SU-DHL-6 (cell line): Measurements from ENCODE around the gene RANBP3.
"Not testable (repeated sequence)": the region's sequence is repeated elsewhere in the genome, so short reads cannot be mapped to it uniquely, and the experiment has no call there.

Experiments used
- EZH2phosphoT487 ChIP-seq: fragments of 200-600 bp; sonication (generic), shearing (Covaris generic); conservative IDR thresholded peaks from 2 replicates; pipeline ENCODE4 v1.6.1; 2018; ENCODE audit warnings: mild to moderate bottlenecking, antibody characterized with exemption, low read length, moderate library complexity, mixed read lengths
- TF ChIP-seq, protein P1 (sequence below): fragments of 200-600 bp; sonication (generic); IDR thresholded peaks from one replicate; pipeline ENCODE4 v1.5.1; 2017; ENCODE audit warnings: antibody characterized with exemption, mild to moderate bottlenecking, low read length, moderate library complexity; ENCODE audit not compliant: insufficient read depth, poor library complexity, severe bottlenecking

DNA sequence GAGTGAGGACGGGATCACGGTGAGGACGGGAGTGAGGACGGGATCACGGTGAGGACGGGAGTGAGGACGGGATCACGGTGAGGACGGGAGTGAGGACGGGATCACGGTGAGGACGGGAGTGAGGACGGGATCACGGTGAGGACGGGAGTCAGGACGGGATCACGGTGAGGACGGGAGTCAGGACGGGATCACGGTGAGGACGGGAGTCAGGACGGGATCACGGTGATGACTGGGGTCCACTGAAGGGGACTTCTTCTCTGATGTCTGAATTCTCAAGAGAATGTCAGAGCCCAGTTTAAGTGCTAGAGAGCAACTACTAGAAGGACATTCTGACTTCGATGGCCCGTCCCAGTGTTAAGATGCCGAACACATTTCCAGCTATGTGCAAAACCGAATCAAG is 46.8 kb upstream of the RANBP3 start:
- TF ChIP-seq, protein P1, sequence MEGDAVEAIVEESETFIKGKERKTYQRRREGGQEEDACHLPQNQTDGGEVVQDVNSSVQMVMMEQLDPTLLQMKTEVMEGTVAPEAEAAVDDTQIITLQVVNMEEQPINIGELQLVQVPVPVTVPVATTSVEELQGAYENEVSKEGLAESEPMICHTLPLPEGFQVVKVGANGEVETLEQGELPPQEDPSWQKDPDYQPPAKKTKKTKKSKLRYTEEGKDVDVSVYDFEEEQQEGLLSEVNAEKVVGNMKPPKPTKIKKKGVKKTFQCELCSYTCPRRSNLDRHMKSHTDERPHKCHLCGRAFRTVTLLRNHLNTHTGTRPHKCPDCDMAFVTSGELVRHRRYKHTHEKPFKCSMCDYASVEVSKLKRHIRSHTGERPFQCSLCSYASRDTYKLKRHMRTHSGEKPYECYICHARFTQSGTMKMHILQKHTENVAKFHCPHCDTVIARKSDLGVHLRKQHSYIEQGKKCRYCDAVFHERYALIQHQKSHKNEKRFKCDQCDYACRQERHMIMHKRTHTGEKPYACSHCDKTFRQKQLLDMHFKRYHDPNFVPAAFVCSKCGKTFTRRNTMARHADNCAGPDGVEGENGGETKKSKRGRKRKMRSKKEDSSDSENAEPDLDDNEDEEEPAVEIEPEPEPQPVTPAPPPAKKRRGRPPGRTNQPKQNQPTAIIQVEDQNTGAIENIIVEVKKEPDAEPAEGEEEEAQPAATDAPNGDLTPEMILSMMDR: not testable (repeated sequence)
- TF ChIP-seq EZH2phosphoT487: not testable (repeated sequence)
